ENCODE results near the gene SASH1. TPM values are rescaled to one million over a fixed set of nuclear protein-coding genes. Genes with fewer than 3 reads are reported as not detected.

The SASH1 gene
- under 1 TPM; 0.03 to 0.47 TPM for total RNA-seq

- H3K36me3 Mint-ChIP-seq = peaks cover 2% of the 10 kb centered on the region
- ATAC-seq = peak; percentile 47
- DNase-seq = peak; percentile 41
- H3K9me3 Mint-ChIP-seq (ENCODE audit: low read depth) = no peaks in the 10 kb centered on the region
- CTCF ChIA-PET = no interaction called here
- peaks cover 7% of the 10 kb centered on the region for H3K4me1 Mint-ChIP-seq
- no peak within 1 kb of the TSS for H3K27ac Mint-ChIP-seq
- H3K4me3 Mint-ChIP-seq = peak within 1 kb of the TSS; percentile 46
- H3K27me3 Mint-ChIP-seq = peaks cover 60% of the 10 kb centered on the region
These were observed at the start of gene SASH1 for GRCh38 chr6:148342350-148343046. Gene SASH1, plus strand, starts transcription at chr6:148342838. Its CDS starts 230 bp downstream, at chr6:148343068.

- Mint-ChIP-seq H3K36me3 (no peaks in the 10 kb centered on the region), H3K27me3 (peaks cover 5% of the 10 kb centered on the region), H3K9me3 (ENCODE audit: low read depth) (no peaks in the 10 kb centered on the region), H3K4me3 (no peak overlapping the region), H3K27ac (no peak overlapping the region), H3K4me1 (no peaks in the 10 kb centered on the region)
- CTCF ChIA-PET = no interaction called here
- ATAC-seq = no peak
- DNase-seq = no peak
These were observed 49.2 kb upstream of the SASH1 start for GRCh38 chr6:148293181-148293995.

GRCh38 chr6:148294059-148294458 lies 48.6 kb upstream of the SASH1 start:
- no peak for DNase-seq
- no peaks in the 10 kb centered on the region for H3K9me3 Mint-ChIP-seq (ENCODE audit: low read depth)
- no peak overlapping the region for H3K27ac Mint-ChIP-seq
- no peaks in the 10 kb centered on the region for H3K4me1 Mint-ChIP-seq
- ATAC-seq = no peak
- CTCF ChIA-PET = no interaction called here
- H3K27me3 Mint-ChIP-seq = peaks cover 5% of the 10 kb centered on the region
- no peaks in the 10 kb centered on the region for H3K36me3 Mint-ChIP-seq
- no peak overlapping the region for H3K4me3 Mint-ChIP-seq

- Mint-ChIP-seq H3K36me3 (no peaks in the 10 kb centered on the region), H3K4me3 (no peak overlapping the region), H3K4me1 (no peaks in the 10 kb centered on the region), H3K27ac (no peak overlapping the region), H3K9me3 (ENCODE audit: low read depth) (no peaks in the 10 kb centered on the region), H3K27me3 (peaks cover 5% of the 10 kb centered on the region)
- DNase-seq (no peak), ATAC-seq (no peak)
- CTCF ChIA-PET = no interaction called here
These were observed 47.3 kb upstream of the SASH1 start for GRCh38 chr6:148295261-148295887.

GRCh38 chr6:148296771-148297170 lies 45.9 kb upstream of the SASH1 start:
- ATAC-seq (no peak), DNase-seq (no peak)
- no peaks in the 10 kb centered on the region for H3K4me1 Mint-ChIP-seq
- no peaks in the 10 kb centered on the region for H3K9me3 Mint-ChIP-seq (ENCODE audit: low read depth)
- H3K27ac Mint-ChIP-seq = no peak overlapping the region
- CTCF ChIA-PET = no interaction called here
- no peak overlapping the region for H3K4me3 Mint-ChIP-seq
- peaks cover 5% of the 10 kb centered on the region for H3K27me3 Mint-ChIP-seq
- H3K36me3 Mint-ChIP-seq = no peaks in the 10 kb centered on the region

GRCh38 chr6:148298683-148299082 lies 44.0 kb upstream of the SASH1 start:
- DNase-seq = no peak
- no peaks in the 10 kb centered on the region for H3K36me3 Mint-ChIP-seq
- peaks cover 3% of the 10 kb centered on the region for H3K27me3 Mint-ChIP-seq
- H3K4me3 Mint-ChIP-seq = no peak overlapping the region
- H3K4me1 Mint-ChIP-seq = no peaks in the 10 kb centered on the region
- CTCF ChIA-PET = no interaction called here
- H3K27ac Mint-ChIP-seq = no peak overlapping the region
- ATAC-seq = no peak
- no peaks in the 10 kb centered on the region for H3K9me3 Mint-ChIP-seq (ENCODE audit: low read depth)

DNA sequence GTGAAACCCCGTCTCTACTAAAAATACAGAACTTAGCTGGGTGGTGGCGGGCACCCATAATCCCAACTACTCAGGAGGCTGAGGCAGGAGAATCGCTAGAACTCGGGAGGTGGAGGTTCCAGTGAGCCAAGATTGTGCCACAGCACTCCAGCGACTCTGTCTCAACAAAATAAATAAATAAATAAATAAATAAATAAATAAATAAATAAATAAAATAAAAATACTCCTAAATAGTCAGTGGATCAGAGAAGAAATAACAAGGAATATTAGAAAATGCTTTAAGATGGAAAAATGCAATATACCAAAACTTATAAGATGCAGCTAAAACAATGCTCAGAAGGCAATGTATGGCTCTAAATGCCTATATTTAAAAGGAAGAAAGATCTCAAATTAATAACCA lies 39.0 kb upstream of the SASH1 start:
- CTCF ChIA-PET = no interaction called here
- no peaks in the 10 kb centered on the region for H3K4me1 Mint-ChIP-seq
- H3K9me3 Mint-ChIP-seq (ENCODE audit: low read depth) = no peaks in the 10 kb centered on the region
- H3K27ac Mint-ChIP-seq = no peak overlapping the region
- H3K27me3 Mint-ChIP-seq = no peaks in the 10 kb centered on the region
- ATAC-seq = no peak
- H3K4me3 Mint-ChIP-seq = no peak overlapping the region
- no peaks in the 10 kb centered on the region for H3K36me3 Mint-ChIP-seq
- no peak for DNase-seq

GRCh38 chr6:148304976-148305375 lies 37.7 kb upstream of the SASH1 start:
- Mint-ChIP-seq H3K4me3 (no peak overlapping the region), H3K27ac (no peak overlapping the region), H3K36me3 (no peaks in the 10 kb centered on the region), H3K4me1 (no peaks in the 10 kb centered on the region), H3K27me3 (no peaks in the 10 kb centered on the region), H3K9me3 (ENCODE audit: low read depth) (no peaks in the 10 kb centered on the region)
- no peak for DNase-seq
- ATAC-seq = no peak
- CTCF ChIA-PET = no interaction called here

- H3K4me1 Mint-ChIP-seq = no peaks in the 10 kb centered on the region
- H3K36me3 Mint-ChIP-seq = no peaks in the 10 kb centered on the region
These were observed 36.4 kb upstream of the SASH1 start for GRCh38 chr6:148306286-148306685.

GRCh38 chr6:148307405-148307804 lies 35.2 kb upstream of the SASH1 start:
- no peak overlapping the region for H3K4me3 Mint-ChIP-seq
- no peaks in the 10 kb centered on the region for H3K4me1 Mint-ChIP-seq
- no peaks in the 10 kb centered on the region for H3K36me3 Mint-ChIP-seq
- no peak for DNase-seq
- no peak overlapping the region for H3K27ac Mint-ChIP-seq
- H3K9me3 Mint-ChIP-seq (ENCODE audit: low read depth) = no peaks in the 10 kb centered on the region
- CTCF ChIA-PET = no interaction called here
- no peak for ATAC-seq
- H3K27me3 Mint-ChIP-seq = peaks cover 2% of the 10 kb centered on the region

More at GRCh38 chr6:148306286-148306685, 36.4 kb upstream of the SASH1 start:
- CTCF ChIA-PET = no interaction called here
- Mint-ChIP-seq H3K27ac (no peak overlapping the region), H3K27me3 (no peaks in the 10 kb centered on the region), H3K9me3 (ENCODE audit: low read depth) (no peaks in the 10 kb centered on the region), H3K4me3 (no peak overlapping the region)
- ATAC-seq (no peak), DNase-seq (no peak)

DNA sequence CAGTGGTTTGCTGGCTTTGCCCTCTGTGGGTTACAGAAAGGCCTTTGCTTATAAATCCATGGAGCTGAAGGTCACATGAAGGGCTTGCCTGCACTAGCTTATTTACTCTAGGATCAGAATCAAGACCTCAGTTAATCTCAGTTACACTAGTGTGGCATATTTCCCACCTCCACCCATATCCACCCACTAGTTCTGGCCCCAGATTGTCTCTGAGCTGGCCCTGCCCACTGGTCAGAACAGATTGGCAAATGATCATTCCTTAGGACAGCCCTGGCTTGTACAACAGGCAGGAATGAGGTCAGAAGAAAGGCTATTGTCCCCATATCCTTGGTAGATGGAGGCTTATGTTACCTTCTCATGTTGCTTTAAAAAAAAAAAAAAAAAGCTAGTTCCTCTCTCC lies 33.3 kb upstream of the SASH1 start:
- no peak overlapping the region for H3K27ac Mint-ChIP-seq
- H3K36me3 Mint-ChIP-seq = no peaks in the 10 kb centered on the region
- no peaks in the 10 kb centered on the region for H3K4me1 Mint-ChIP-seq
- DNase-seq = no peak
- H3K27me3 Mint-ChIP-seq = peaks cover 6% of the 10 kb centered on the region
- no peaks in the 10 kb centered on the region for H3K9me3 Mint-ChIP-seq (ENCODE audit: low read depth)
- CTCF ChIA-PET = no interaction called here
- no peak for ATAC-seq
- H3K4me3 Mint-ChIP-seq = no peak overlapping the region

- DNase-seq (no peak), ATAC-seq (no peak)
- Mint-ChIP-seq H3K27me3 (peaks cover 8% of the 10 kb centered on the region), H3K9me3 (ENCODE audit: low read depth) (no peaks in the 10 kb centered on the region), H3K4me3 (no peak overlapping the region), H3K36me3 (no peaks in the 10 kb centered on the region), H3K27ac (no peak overlapping the region), H3K4me1 (no peaks in the 10 kb centered on the region)
- CTCF ChIA-PET = no interaction called here
These were observed 30.5 kb upstream of the SASH1 start for GRCh38 chr6:148311966-148312669.

- no peak overlapping the region for H3K27ac Mint-ChIP-seq
- H3K4me1 Mint-ChIP-seq = no peaks in the 10 kb centered on the region
- no peak overlapping the region for H3K4me3 Mint-ChIP-seq
- no peaks in the 10 kb centered on the region for H3K9me3 Mint-ChIP-seq (ENCODE audit: low read depth)
- ATAC-seq (no peak), DNase-seq (no peak)
- H3K36me3 Mint-ChIP-seq = no peaks in the 10 kb centered on the region
- CTCF ChIA-PET = no interaction called here
- H3K27me3 Mint-ChIP-seq = peaks cover 8% of the 10 kb centered on the region
These were observed 29.1 kb upstream of the SASH1 start for GRCh38 chr6:148313488-148313887.
